ENCODE data around the gene COL10A1.

DNA sequence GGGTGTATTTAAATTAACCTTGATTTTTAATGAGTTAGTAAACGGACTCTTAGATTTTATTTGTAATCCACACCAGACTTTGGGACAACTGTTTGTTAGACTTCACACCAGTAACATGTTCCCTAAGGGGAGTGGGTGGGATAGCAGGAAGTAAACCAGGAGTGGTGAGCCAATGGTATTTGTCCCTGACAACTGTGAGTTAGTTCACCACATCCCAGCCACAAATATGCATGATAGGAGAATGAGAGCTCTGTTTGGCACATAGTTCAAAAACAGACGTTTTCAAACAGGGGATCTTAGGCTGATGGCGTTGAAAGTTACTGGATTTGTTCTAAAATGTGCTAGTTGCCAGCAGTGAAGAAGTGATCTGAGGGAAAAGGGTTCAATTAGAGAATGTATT is 18.7 kb upstream of the COL10A1 start:
- TF ChIP-seq CREB1 (CRISPR knock-in tag; IDR thresholded peaks at IDR 0.05; ENCODE audit: low read depth) (no peak), EZH2phosphoT487 (IDR thresholded peaks at IDR 0.05; ENCODE audit: unreplicated experiment) (no peak), POLR2AphosphoS5 (IDR thresholded peaks at IDR 0.05; ENCODE audit: low read depth) (no peak), EZH2 (IDR thresholded peaks at IDR 0.05; ENCODE audit: low read depth, unreplicated experiment) (no peak), STAT1 (IDR thresholded peaks at IDR 0.05; ENCODE audit: unreplicated experiment) (no peak), NANOG (IDR thresholded peaks at IDR 0.05; ENCODE audit: borderline replicate concordance) (no peak), ZNF331 (CRISPR knock-in tag; IDR thresholded peaks at IDR 0.05; ENCODE audit: low read depth) (no peak), ZNF114 (CRISPR knock-in tag; IDR thresholded peaks at IDR 0.05) (no peak), JUNB (IDR thresholded peaks at IDR 0.05; ENCODE audit: unreplicated experiment) (no peak)
- TF ChIP-seq, protein P1, sequence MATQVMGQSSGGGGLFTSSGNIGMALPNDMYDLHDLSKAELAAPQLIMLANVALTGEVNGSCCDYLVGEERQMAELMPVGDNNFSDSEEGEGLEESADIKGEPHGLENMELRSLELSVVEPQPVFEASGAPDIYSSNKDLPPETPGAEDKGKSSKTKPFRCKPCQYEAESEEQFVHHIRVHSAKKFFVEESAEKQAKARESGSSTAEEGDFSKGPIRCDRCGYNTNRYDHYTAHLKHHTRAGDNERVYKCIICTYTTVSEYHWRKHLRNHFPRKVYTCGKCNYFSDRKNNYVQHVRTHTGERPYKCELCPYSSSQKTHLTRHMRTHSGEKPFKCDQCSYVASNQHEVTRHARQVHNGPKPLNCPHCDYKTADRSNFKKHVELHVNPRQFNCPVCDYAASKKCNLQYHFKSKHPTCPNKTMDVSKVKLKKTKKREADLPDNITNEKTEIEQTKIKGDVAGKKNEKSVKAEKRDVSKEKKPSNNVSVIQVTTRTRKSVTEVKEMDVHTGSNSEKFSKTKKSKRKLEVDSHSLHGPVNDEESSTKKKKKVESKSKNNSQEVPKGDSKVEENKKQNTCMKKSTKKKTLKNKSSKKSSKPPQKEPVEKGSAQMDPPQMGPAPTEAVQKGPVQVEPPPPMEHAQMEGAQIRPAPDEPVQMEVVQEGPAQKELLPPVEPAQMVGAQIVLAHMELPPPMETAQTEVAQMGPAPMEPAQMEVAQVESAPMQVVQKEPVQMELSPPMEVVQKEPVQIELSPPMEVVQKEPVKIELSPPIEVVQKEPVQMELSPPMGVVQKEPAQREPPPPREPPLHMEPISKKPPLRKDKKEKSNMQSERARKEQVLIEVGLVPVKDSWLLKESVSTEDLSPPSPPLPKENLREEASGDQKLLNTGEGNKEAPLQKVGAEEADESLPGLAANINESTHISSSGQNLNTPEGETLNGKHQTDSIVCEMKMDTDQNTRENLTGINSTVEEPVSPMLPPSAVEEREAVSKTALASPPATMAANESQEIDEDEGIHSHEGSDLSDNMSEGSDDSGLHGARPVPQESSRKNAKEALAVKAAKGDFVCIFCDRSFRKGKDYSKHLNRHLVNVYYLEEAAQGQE (IDR thresholded peaks at IDR 0.05; ENCODE audit: unreplicated experiment) = no peak
- TF ChIP-seq, protein P2, sequence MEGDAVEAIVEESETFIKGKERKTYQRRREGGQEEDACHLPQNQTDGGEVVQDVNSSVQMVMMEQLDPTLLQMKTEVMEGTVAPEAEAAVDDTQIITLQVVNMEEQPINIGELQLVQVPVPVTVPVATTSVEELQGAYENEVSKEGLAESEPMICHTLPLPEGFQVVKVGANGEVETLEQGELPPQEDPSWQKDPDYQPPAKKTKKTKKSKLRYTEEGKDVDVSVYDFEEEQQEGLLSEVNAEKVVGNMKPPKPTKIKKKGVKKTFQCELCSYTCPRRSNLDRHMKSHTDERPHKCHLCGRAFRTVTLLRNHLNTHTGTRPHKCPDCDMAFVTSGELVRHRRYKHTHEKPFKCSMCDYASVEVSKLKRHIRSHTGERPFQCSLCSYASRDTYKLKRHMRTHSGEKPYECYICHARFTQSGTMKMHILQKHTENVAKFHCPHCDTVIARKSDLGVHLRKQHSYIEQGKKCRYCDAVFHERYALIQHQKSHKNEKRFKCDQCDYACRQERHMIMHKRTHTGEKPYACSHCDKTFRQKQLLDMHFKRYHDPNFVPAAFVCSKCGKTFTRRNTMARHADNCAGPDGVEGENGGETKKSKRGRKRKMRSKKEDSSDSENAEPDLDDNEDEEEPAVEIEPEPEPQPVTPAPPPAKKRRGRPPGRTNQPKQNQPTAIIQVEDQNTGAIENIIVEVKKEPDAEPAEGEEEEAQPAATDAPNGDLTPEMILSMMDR (conservative IDR thresholded peaks at IDR 0.05; ENCODE audit: low read depth in 2 of 2) = no peak
- TF ChIP-seq, protein P3, sequence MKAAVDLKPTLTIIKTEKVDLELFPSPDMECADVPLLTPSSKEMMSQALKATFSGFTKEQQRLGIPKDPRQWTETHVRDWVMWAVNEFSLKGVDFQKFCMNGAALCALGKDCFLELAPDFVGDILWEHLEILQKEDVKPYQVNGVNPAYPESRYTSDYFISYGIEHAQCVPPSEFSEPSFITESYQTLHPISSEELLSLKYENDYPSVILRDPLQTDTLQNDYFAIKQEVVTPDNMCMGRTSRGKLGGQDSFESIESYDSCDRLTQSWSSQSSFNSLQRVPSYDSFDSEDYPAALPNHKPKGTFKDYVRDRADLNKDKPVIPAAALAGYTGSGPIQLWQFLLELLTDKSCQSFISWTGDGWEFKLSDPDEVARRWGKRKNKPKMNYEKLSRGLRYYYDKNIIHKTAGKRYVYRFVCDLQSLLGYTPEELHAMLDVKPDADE (IDR thresholded peaks at IDR 0.05) = no peak
- TF ChIP-seq, protein P4, sequence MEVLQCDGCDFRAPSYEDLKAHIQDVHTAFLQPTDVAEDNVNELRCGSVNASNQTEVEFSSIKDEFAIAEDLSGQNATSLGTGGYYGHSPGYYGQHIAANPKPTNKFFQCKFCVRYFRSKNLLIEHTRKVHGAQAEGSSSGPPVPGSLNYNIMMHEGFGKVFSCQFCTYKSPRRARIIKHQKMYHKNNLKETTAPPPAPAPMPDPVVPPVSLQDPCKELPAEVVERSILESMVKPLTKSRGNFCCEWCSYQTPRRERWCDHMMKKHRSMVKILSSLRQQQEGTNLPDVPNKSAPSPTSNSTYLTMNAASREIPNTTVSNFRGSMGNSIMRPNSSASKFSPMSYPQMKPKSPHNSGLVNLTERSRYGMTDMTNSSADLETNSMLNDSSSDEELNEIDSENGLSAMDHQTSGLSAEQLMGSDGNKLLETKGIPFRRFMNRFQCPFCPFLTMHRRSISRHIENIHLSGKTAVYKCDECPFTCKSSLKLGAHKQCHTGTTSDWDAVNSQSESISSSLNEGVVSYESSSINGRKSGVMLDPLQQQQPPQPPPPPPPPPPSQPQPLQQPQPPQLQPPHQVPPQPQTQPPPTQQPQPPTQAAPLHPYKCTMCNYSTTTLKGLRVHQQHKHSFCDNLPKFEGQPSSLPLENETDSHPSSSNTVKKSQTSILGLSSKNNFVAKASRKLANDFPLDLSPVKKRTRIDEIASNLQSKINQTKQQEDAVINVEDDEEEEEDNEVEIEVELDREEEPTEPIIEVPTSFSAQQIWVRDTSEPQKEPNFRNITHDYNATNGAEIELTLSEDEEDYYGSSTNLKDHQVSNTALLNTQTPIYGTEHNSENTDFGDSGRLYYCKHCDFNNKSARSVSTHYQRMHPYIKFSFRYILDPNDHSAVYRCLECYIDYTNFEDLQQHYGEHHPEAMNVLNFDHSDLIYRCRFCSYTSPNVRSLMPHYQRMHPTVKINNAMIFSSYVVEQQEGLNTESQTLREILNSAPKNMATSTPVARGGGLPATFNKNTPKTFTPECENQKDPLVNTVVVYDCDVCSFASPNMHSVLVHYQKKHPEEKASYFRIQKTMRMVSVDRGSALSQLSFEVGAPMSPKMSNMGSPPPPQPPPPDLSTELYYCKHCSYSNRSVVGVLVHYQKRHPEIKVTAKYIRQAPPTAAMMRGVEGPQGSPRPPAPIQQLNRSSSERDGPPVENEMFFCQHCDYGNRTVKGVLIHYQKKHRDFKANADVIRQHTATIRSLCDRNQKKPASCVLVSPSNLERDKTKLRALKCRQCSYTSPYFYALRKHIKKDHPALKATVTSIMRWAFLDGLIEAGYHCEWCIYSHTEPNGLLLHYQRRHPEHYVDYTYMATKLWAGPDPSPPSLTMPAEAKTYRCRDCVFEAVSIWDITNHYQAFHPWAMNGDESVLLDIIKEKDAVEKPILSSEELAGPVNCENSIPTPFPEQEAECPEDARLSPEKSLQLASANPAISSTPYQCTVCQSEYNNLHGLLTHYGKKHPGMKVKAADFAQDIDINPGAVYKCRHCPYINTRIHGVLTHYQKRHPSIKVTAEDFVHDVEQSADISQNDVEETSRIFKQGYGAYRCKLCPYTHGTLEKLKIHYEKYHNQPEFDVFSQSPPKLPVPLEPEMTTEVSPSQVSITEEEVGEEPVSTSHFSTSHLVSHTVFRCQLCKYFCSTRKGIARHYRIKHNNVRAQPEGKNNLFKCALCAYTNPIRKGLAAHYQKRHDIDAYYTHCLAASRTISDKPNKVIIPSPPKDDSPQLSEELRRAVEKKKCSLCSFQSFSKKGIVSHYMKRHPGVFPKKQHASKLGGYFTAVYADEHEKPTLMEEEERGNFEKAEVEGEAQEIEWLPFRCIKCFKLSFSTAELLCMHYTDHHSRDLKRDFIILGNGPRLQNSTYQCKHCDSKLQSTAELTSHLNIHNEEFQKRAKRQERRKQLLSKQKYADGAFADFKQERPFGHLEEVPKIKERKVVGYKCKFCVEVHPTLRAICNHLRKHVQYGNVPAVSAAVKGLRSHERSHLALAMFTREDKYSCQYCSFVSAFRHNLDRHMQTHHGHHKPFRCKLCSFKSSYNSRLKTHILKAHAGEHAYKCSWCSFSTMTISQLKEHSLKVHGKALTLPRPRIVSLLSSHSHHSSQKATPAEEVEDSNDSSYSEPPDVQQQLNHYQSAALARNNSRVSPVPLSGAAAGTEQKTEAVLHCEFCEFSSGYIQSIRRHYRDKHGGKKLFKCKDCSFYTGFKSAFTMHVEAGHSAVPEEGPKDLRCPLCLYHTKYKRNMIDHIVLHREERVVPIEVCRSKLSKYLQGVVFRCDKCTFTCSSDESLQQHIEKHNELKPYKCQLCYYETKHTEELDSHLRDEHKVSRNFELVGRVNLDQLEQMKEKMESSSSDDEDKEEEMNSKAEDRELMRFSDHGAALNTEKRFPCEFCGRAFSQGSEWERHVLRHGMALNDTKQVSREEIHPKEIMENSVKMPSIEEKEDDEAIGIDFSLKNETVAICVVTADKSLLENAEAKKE (CRISPR knock-in tag; IDR thresholded peaks at IDR 0.05) = no peak

All from GM23338 (cell line).